Suprapubic skin (tissue), 4 donors: Measurements from ENCODE around the gene RNLS.

Experiments
- CTCF ChIP-seq, 2 donors: fragments of 200-600 bp in 1 of 2; fragments of 450-650 bp in 1 of 2; sonication (generic) in 1 of 2; IDR thresholded peaks; one replicate each; pipeline ENCODE4 v1.5.1; 2016 to 2019; ENCODE audit warnings: antibody characterized with exemption in 2 of 2, mild to moderate bottlenecking in 1 of 2, moderate library complexity in 1 of 2
- EP300 ChIP-seq: sonication (generic); formaldehyde crosslinking; IDR thresholded peaks from one replicate; pipeline ENCODE4 v1.6.1; 2017; ENCODE audit warnings: antibody characterized with exemption
- POLR2A ChIP-seq, 2 donors: fragments of 450-650 bp; IDR thresholded peaks; one replicate each; pipeline ENCODE4 v1.6.1; 2017; ENCODE audit warnings: antibody characterized with exemption in 2 of 2, mild to moderate bottlenecking in 2 of 2, moderate library complexity in 2 of 2
- POLR2AphosphoS5 ChIP-seq, 3 donors: sonication (generic); formaldehyde crosslinking; IDR thresholded peaks; one replicate each; pipeline ENCODE4 v1.6.1; 2017; ENCODE audit warnings: antibody characterized with exemption in 3 of 3

DNA sequence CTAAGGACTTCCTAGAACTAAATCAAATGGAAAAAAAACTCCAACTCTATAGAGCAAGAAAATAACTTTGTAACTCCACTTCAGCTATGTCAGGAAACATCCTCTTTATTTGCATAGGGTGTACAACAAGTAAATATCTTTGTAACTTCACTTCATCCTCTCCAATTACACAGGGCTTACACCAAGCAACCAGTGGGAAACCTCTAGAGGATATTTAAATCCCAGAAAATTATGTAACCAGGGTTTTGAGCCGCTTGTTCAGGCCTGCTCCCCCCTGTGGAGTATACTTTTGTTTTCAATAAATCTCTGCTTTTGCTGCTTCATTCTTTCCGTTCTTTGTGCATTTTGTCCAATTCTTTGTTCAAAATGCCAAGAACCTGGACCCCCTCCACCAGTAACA lies 25.7 kb upstream of the RNLS start:
- TF ChIP-seq POLR2AphosphoS5 (IDR thresholded peaks at IDR 0.05) = no peak
- no peak for TF ChIP-seq EP300
- TF ChIP-seq CTCF (IDR thresholded peaks at IDR 0.05) = no peak
- TF ChIP-seq POLR2A (IDR thresholded peaks at IDR 0.05) = no peak
